H9 (cell line): ENCODE measurements around the gene PAQR9. TPM values are rescaled to one million over a fixed set of nuclear protein-coding genes. Genes with fewer than 3 reads are reported as not detected.

Experiments used
- DNase-seq: peaks from one replicate; pipeline ENCODE4 v3.0.0-alpha.2; 2017
- H2AFZ ChIP-seq: one replicate; pipeline ENCODE4 v1.6.1; 2013; ENCODE audit warnings: mild to moderate bottlenecking, low read length, control low read depth, moderate library complexity
- H2AK5ac ChIP-seq: 2 replicates; pipeline ENCODE4 v1.6.1; 2013; ENCODE audit warnings: low read length, control low read depth, mixed read lengths; ENCODE audit not compliant: insufficient read length
- H2BK120ac ChIP-seq: one replicate; pipeline ENCODE4 v1.6.1; 2013; ENCODE audit warnings: low read depth, mild to moderate bottlenecking, low read length, control low read depth, inconsistent platforms; ENCODE audit not compliant: poor library complexity, severe bottlenecking
- H2BK12ac ChIP-seq: 2 replicates; pipeline ENCODE4 v1.6.1; 2013; ENCODE audit warnings: low read length, control low read depth, mixed read lengths, low read depth; ENCODE audit not compliant: insufficient read length
- H2BK15ac ChIP-seq: 2 replicates; pipeline ENCODE4 v1.6.1; 2013; ENCODE audit warnings: low read depth, low read length, control low read depth
- H2BK20ac ChIP-seq: one replicate; pipeline ENCODE4 v1.6.1; 2013; ENCODE audit warnings: low read depth, mild to moderate bottlenecking, low read length, control low read depth, inconsistent platforms; ENCODE audit not compliant: poor library complexity, severe bottlenecking
- H2BK5ac ChIP-seq: 2 replicates; pipeline ENCODE4 v1.6.1; 2013; ENCODE audit warnings: low read length, control low read depth, mixed read lengths; ENCODE audit not compliant: insufficient read length
- H3K14ac ChIP-seq: 2 replicates; pipeline ENCODE4 v1.6.1; 2013; ENCODE audit warnings: low read length, control low read depth; ENCODE audit not compliant: insufficient read depth
- H3K18ac ChIP-seq: 2 replicates; pipeline ENCODE4 v1.6.1; 2013; ENCODE audit warnings: low read depth, mild to moderate bottlenecking, mixed read lengths, low read length, control low read depth; ENCODE audit not compliant: insufficient read length
- H3K23ac ChIP-seq: 2 replicates; pipeline ENCODE4 v1.6.1; 2013; ENCODE audit warnings: low read length, control low read depth, mixed read lengths, low read depth; ENCODE audit not compliant: insufficient read length
- H3K23me2 ChIP-seq: 2 replicates; pipeline ENCODE4 v1.6.1; 2013; ENCODE audit warnings: low read depth, mild to moderate bottlenecking, mixed read lengths, low read length, control low read depth; ENCODE audit not compliant: insufficient read length, poor library complexity, severe bottlenecking
- H3K27ac ChIP-seq: 2 replicates; pipeline ENCODE4 v1.5.1; 2013; ENCODE audit warnings: low read length, control low read depth, mixed read lengths, low read depth; ENCODE audit not compliant: insufficient read length
- H3K27me3 ChIP-seq: 2 replicates; pipeline ENCODE4 v1.6.1; 2013; ENCODE audit warnings: low read length, control low read depth, inconsistent platforms; ENCODE audit not compliant: insufficient read depth
- H3K4ac ChIP-seq: 2 replicates; pipeline ENCODE4 v1.6.1; 2013; ENCODE audit warnings: low read depth, mild to moderate bottlenecking, control low read depth, inconsistent platforms, low read length, moderate library complexity
- H3K4me1 ChIP-seq: 2 replicates; pipeline ENCODE4 v1.6.1; 2013; ENCODE audit warnings: low read length, control low read depth, inconsistent platforms; ENCODE audit not compliant: insufficient read depth
- H3K4me2 ChIP-seq: 2 replicates; pipeline ENCODE4 v1.6.1; 2013; ENCODE audit warnings: low read length, control low read depth, mixed read lengths; ENCODE audit not compliant: insufficient read length, insufficient read depth
- H3K56ac ChIP-seq: 2 replicates; pipeline ENCODE4 v1.6.1; 2013; ENCODE audit warnings: low read depth, mild to moderate bottlenecking, mixed read lengths, low read length, control low read depth; ENCODE audit not compliant: insufficient read length
- H3K79me1 ChIP-seq: 2 replicates; pipeline ENCODE4 v1.6.1; 2013; ENCODE audit warnings: low read depth, mild to moderate bottlenecking, moderate library complexity, low read length, control low read depth, inconsistent platforms; ENCODE audit not compliant: insufficient read depth, poor library complexity, severe bottlenecking
- H3K79me2 ChIP-seq: 2 replicates; pipeline ENCODE4 v1.6.1; 2013; ENCODE audit warnings: low read length, control low read depth, inconsistent platforms; ENCODE audit not compliant: insufficient read depth
- H3K9ac ChIP-seq: 2 replicates; pipeline ENCODE4 v1.6.1; 2013; ENCODE audit warnings: low read length, control low read depth, mixed read lengths; ENCODE audit not compliant: insufficient read length; ENCODE audit errors: extremely low read depth
- H3K9me3 ChIP-seq: one replicate; pipeline ENCODE4 v1.6.1; 2013; ENCODE audit warnings: low read depth, low read length, inconsistent platforms; ENCODE audit not compliant: control insufficient read depth
- H3T11ph ChIP-seq: one replicate; pipeline ENCODE4 v1.6.1; 2013; ENCODE audit warnings: mild to moderate bottlenecking, low read length, control low read depth, inconsistent platforms
- H4K20me1 ChIP-seq: one replicate; pipeline ENCODE4 v1.6.1; 2013; ENCODE audit not compliant: control insufficient read depth, insufficient read length, insufficient read depth
- H4K5ac ChIP-seq: 2 replicates; pipeline ENCODE4 v1.6.1; 2013; ENCODE audit warnings: low read depth, mild to moderate bottlenecking, mixed read lengths, low read length, control low read depth; ENCODE audit not compliant: insufficient read length
- H4K8ac ChIP-seq: replicated peaks from 2 replicates; pipeline ENCODE4 v1.6.1; 2013; ENCODE audit warnings: low read length, control low read depth, mixed read lengths, low read depth; ENCODE audit not compliant: insufficient read length
- H4K91ac ChIP-seq: 2 replicates; pipeline ENCODE4 v1.6.1; 2013; ENCODE audit warnings: low read depth, mild to moderate bottlenecking, moderate library complexity, mixed read lengths, low read length, control low read depth; ENCODE audit not compliant: insufficient read length
- H3K27ac Mint-ChIP-seq, 3 experiments: 2 replicates in 2 of 3; 3 replicates in 1 of 3; pipeline ENCODE4 v1.8.0; 2020 to 2021; ENCODE audit warnings: mixed read lengths in 3 of 3, mild to moderate bottlenecking in 1 of 3, moderate library complexity in 1 of 3
- H3K27me3 Mint-ChIP-seq: 2 replicates; pipeline ENCODE4 v1.8.0; 2021; ENCODE audit warnings: low read depth, mild to moderate bottlenecking, moderate library complexity, mixed read lengths
- H3K36me3 Mint-ChIP-seq, 3 experiments: 2 replicates in 2 of 3; 3 replicates in 1 of 3; pipeline ENCODE4 v1.8.0; 2020 to 2021; ENCODE audit warnings: low read depth in 3 of 3, mixed read lengths in 3 of 3; ENCODE audit not compliant: insufficient read depth in 1 of 3
- H3K4me1 Mint-ChIP-seq, 2 experiments: 2 replicates each; pipeline ENCODE4 v1.8.0; 2020; ENCODE audit warnings: mixed read lengths in 2 of 2
- H3K4me3 Mint-ChIP-seq, 2 experiments: 2 replicates in 1 of 2; 3 replicates in 1 of 2; pipeline ENCODE4 v1.8.0; 2020 to 2021; ENCODE audit warnings: mild to moderate bottlenecking in 2 of 2, mixed read lengths in 2 of 2, moderate library complexity in 1 of 2
- H3K9me3 Mint-ChIP-seq, 2 experiments: 2 replicates in 1 of 2; 3 replicates in 1 of 2; pipeline ENCODE4 v1.8.0; 2020; ENCODE audit warnings: mild to moderate bottlenecking in 2 of 2, mixed read lengths in 2 of 2, moderate library complexity in 1 of 2
- WGBS: extraction: QIAGEN DNeasy Blood & Tissue Kit; methylation state at CpG from one replicate; pipeline ENCODE4 v1.1.7; 2013; ENCODE audit warnings: missing lambda C conversion rate, low lambda C conversion rate, mixed read lengths; ENCODE audit not compliant: insufficient read length; ENCODE audit errors: extremely low coverage; 5-methylcytosine and 5-hydroxymethylcytosine counted together
- total RNA-seq: library from RNA; stranded (reverse); gene quantifications from 2 replicates; pipeline ENCODE4 v1.2.1, GENCODE V29; 2021
- TF ChIP-seq, protein P1 (sequence below): fragments of 200-600 bp; sonication (generic); conservative IDR thresholded peaks from 3 replicates; pipeline ENCODE4 v1.8.0; 2021; ENCODE audit warnings: antibody characterized with exemption, mild to moderate bottlenecking

The PAQR9 gene
- total RNA-seq, 1 experiment from 2014 or later, result 2.3 TPM

DNA sequence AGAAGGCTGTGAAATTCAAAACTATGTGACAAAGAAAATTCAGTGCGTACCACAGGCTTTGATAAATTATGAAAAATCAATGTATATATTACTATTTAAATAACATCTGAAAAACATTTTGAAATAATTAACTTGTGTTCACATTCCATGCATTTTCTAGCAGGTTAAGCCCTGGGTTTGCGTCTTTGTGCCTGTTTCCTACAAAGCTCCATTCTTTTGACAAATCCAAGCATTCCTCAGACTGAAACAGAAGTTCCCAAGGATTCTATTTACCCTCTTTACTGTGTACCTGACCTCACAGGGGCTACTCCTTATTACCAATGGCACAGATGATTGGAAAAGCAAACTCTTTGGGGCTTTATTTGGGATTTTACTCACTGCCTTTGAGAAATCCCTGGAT lies 1.9 kb downstream of the PAQR9 start:
- Histone ChIP-seq H2BK15ac (no peak overlapping the region), H3K56ac (no peak overlapping the region), H3K4me1 (no peaks in the 10 kb centered on the region), H3K27me3 (peaks cover 7% of the 10 kb centered on the region; the same call in 1 of the 2 replicates), H2BK20ac (no peak overlapping the region), H2AFZ (no peak overlapping the region), H3K27ac (no peak overlapping the region), H3K14ac (no peak overlapping the region), H3K23ac (no peak overlapping the region), H4K5ac (no peak overlapping the region), H3K4me2 (no peak overlapping the region), H2AK5ac (no peak overlapping the region), H4K91ac (no peak overlapping the region), H3K4ac (no peak overlapping the region), H4K20me1 (no peaks in the 10 kb centered on the region), H2BK120ac (no peak overlapping the region), H2BK12ac (no peak overlapping the region), H3K9me3 (no peaks in the 10 kb centered on the region), H2BK5ac (no peak overlapping the region), H3K23me2 (peaks cover 4% of the 10 kb centered on the region), H3K9ac (no peak overlapping the region), H4K8ac (no peak overlapping the region), H3K18ac (no peak overlapping the region), H3K79me1 (no peaks in the 10 kb centered on the region), H3T11ph (no peak overlapping the region), H3K79me2 (no peaks in the 10 kb centered on the region)
- H3K27ac Mint-ChIP-seq, result no peak overlapping the region
- H3K36me3 Mint-ChIP-seq, result peaks cover 2 to 8% (median 7%) of the 10 kb centered on the region in 3 experiments; a peak in 5 of 7 replicates
- TF ChIP-seq, protein P1, sequence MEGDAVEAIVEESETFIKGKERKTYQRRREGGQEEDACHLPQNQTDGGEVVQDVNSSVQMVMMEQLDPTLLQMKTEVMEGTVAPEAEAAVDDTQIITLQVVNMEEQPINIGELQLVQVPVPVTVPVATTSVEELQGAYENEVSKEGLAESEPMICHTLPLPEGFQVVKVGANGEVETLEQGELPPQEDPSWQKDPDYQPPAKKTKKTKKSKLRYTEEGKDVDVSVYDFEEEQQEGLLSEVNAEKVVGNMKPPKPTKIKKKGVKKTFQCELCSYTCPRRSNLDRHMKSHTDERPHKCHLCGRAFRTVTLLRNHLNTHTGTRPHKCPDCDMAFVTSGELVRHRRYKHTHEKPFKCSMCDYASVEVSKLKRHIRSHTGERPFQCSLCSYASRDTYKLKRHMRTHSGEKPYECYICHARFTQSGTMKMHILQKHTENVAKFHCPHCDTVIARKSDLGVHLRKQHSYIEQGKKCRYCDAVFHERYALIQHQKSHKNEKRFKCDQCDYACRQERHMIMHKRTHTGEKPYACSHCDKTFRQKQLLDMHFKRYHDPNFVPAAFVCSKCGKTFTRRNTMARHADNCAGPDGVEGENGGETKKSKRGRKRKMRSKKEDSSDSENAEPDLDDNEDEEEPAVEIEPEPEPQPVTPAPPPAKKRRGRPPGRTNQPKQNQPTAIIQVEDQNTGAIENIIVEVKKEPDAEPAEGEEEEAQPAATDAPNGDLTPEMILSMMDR, result no peak
- H3K4me1 Mint-ChIP-seq, result peaks cover 24 to 26% of the 10 kb centered on the region in 2 experiments
- H3K9me3 Mint-ChIP-seq, result peaks cover 2 to 6% of the 10 kb centered on the region in 2 experiments; a peak in 2 of 5 replicates
- DNase-seq, result no peak
- peaks cover 56% of the 10 kb centered on the region for H3K27me3 Mint-ChIP-seq
- peak overlapping the region in 1 of 2 experiments; percentile 92; a peak in 1 of 5 replicates for H3K4me3 Mint-ChIP-seq
- no CpG with 5 or more reads among the region's 2 CpGs for WGBS
